Thyroid gland (tissue), 4 donors: ENCODE data around the gene IFNL2. TPM values are rescaled to one million over a fixed set of nuclear protein-coding genes. Genes with fewer than 3 reads are reported as not detected.

Experiments
- DNase-seq, 2 donors: peaks; one replicate each; pipeline ENCODE4 v3.0.0-alpha.2; 2019
- H3K27ac ChIP-seq, 3 donors: fragments of 200-600 bp; sonication (generic); 1 replicate in 2 of 3; 2 replicates in 1 of 3; pipeline ENCODE4 v1.5.1; 2016 to 2019; ENCODE audit warnings: mild to moderate bottlenecking in 1 of 3, moderate library complexity in 1 of 3
- H3K27me3 ChIP-seq: fragments of 200-600 bp; sonication (generic); one replicate; pipeline ENCODE4 v1.5.1; 2019
- H3K36me3 ChIP-seq, 2 donors: fragments of 200-600 bp; sonication (generic); one replicate each; pipeline ENCODE4 v1.5.1; 2016 to 2019
- H3K4me1 ChIP-seq, 2 donors: fragments of 200-600 bp; sonication (generic); one replicate each; pipeline ENCODE4 v1.5.1; 2017 to 2019
- H3K4me3 ChIP-seq, 3 donors: fragments of 200-600 bp; sonication (generic); replicated peaks in 1 of 3; 1 replicate in 2 of 3; 2 replicates in 1 of 3; pipeline ENCODE4 v1.5.1; 2016; ENCODE audit warnings: mild to moderate bottlenecking in 1 of 3
- H3K9me3 ChIP-seq: fragments of 200-600 bp; sonication (generic); one replicate; pipeline ENCODE4 v1.5.1; 2017
- POLR2A ChIP-seq, 2 donors: fragments of 450-650 bp; IDR thresholded peaks; one replicate each; pipeline ENCODE4 v1.6.1; 2017; ENCODE audit warnings: antibody characterized with exemption in 2 of 2, mild to moderate bottlenecking in 2 of 2, moderate library complexity in 1 of 2
- WGBS, 2 donors: methylation state at CpG; one replicate each; pipeline ENCODE4 v1.1.5; 2017; 5-methylcytosine and 5-hydroxymethylcytosine counted together
- intact Hi-C: fragments of 100-400 bp; cut with DNase I; formaldehyde crosslinking; loops from one replicate; pipeline ENCODE4 v1.15.1; 2023
- total RNA-seq, 4 donors: library from RNA; depleted of rRNA; stranded (reverse); fragments of >200 nt; gene quantifications; one replicate each; pipeline ENCODE4 v1.2.3, GENCODE V29; 2016
- TF ChIP-seq, protein P1 (sequence below), 6 experiments: fragments of 200-600 bp in 3 of 6; fragments of 450-650 bp in 3 of 6; sonication (generic) in 3 of 6; IDR thresholded peaks; one replicate each; pipeline ENCODE4 v1.5.1; 2016 to 2019; ENCODE audit warnings: antibody characterized with exemption in 6 of 6, mild to moderate bottlenecking in 2 of 6, inconsistent platforms in 1 of 6, moderate library complexity in 1 of 6

The IFNL2 gene
- total RNA-seq, 4 donors from 2014 or later, result not detected

DNA sequence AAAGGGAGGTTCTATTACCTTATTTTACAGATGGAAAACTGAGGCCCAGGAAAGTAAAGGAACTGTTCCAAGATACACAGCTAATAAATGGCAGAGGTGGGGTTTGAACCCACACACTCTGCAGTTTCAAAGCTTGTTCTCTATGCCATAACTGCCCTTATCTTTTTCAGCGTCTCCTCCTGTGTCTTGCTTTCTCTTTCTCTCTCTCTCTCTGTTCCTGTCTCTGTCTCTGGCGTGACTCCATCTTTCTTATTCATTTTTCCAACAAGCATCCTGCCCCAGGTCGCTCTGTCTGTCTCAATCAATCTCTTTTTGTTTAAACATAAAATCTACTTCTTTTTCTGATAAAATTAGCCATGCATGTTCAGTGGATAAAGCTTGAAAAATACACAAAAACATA lies 16.4 kb upstream of the IFNL2 start:
- H3K9me3 ChIP-seq, result no peaks in the 10 kb centered on the region
- intact Hi-C loops, result no loop called here
- H3K27ac ChIP-seq, result no peak overlapping the region
- TF ChIP-seq POLR2A (IDR thresholded peaks at IDR 0.05), result no peak
- TF ChIP-seq, protein P1, sequence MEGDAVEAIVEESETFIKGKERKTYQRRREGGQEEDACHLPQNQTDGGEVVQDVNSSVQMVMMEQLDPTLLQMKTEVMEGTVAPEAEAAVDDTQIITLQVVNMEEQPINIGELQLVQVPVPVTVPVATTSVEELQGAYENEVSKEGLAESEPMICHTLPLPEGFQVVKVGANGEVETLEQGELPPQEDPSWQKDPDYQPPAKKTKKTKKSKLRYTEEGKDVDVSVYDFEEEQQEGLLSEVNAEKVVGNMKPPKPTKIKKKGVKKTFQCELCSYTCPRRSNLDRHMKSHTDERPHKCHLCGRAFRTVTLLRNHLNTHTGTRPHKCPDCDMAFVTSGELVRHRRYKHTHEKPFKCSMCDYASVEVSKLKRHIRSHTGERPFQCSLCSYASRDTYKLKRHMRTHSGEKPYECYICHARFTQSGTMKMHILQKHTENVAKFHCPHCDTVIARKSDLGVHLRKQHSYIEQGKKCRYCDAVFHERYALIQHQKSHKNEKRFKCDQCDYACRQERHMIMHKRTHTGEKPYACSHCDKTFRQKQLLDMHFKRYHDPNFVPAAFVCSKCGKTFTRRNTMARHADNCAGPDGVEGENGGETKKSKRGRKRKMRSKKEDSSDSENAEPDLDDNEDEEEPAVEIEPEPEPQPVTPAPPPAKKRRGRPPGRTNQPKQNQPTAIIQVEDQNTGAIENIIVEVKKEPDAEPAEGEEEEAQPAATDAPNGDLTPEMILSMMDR (IDR thresholded peaks at IDR 0.05), result no peak
- no peak for DNase-seq
- H3K4me1 ChIP-seq, result peaks cover 9 to 10% of the 10 kb centered on the region in 2 donors
- no peak overlapping the region for H3K4me3 ChIP-seq
- 73 to 81% methylated on average over 3 of the region's 3 CpGs for WGBS, 2 donors
- no peaks in the 10 kb centered on the region for H3K36me3 ChIP-seq
- no peaks in the 10 kb centered on the region for H3K27me3 ChIP-seq

DNA sequence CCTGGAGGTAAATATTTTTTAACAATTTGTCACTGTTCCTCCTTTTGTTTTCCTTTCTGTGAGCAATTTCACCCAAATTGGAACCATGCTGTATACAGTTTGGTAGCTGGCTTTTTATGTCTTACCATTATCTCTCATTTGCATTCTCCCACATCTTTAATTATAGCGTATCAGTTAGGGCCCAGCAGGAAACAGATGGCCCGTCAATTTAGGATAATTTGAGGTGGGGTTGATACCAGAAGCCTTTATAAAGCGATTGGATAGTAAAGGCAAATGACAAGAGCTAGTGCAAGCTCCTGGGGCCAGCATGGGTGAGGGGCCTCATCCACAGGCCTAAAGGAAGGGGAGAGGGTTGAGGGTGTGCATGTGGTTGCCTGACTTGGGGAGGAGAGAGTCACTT lies 15.7 kb upstream of the IFNL2 start:
- H3K27ac ChIP-seq, result no peak overlapping the region
- 68 to 75% methylated on average over 3 of the region's 3 CpGs for WGBS, 2 donors
- intact Hi-C loops, result no loop called here
- no peak overlapping the region for H3K4me3 ChIP-seq
- DNase-seq, result no peak
- TF ChIP-seq POLR2A (IDR thresholded peaks at IDR 0.05), result no peak
- TF ChIP-seq, protein P1 (IDR thresholded peaks at IDR 0.05), result no peak
- no peaks in the 10 kb centered on the region for H3K27me3 ChIP-seq
- peaks cover 5% of the 10 kb centered on the region in 2 donors for H3K4me1 ChIP-seq
- H3K9me3 ChIP-seq, result no peaks in the 10 kb centered on the region
- no peaks in the 10 kb centered on the region for H3K36me3 ChIP-seq

DNA sequence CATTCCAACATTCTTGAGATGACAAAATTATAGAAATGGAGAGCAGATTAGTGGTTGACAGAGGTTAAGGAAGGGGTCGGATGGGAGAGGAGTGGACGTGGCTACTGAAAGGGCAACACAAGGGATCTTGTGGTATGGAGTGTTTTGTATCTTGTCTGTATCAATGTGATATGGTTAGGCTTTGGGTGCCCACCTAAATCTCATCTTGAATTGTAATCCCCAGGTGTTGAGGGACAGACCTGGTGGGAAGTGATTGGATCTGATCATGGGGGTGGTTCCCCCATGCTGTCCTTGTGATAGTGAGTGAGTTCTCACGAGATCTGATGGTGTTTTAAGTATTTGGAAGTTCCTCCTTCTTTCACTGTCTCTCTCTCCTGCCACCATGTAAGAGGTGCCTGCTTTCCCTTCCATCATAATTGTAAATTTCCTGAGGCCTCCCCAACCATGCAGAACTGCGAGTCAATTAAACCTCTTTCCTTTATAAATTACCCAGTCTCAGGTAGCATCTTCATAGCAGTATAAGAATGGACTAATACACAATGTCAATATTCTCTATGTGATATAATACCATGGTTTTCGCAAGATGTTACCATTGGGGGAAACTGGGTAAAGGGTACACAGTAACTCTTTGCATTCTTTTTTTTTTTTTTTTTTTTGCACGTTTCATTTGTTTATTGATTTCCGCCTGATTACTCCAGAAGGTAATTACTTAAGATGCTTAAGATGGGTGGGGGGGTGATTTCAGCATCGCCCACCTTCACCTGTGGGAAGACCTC lies 14.6 kb upstream of the IFNL2 start:
- Histone ChIP-seq H3K9me3 (no peaks in the 10 kb centered on the region), H3K27ac (no peak overlapping the region), H3K27me3 (no peaks in the 10 kb centered on the region), H3K4me1 (no peaks in the 10 kb centered on the region), H3K4me3 (no peak overlapping the region), H3K36me3 (no peaks in the 10 kb centered on the region)
- 78 to 79% methylated on average over 8 of the region's 8 CpGs for WGBS, 2 donors
- TF ChIP-seq, protein P1 (IDR thresholded peaks at IDR 0.05), result no peak
- TF ChIP-seq POLR2A (IDR thresholded peaks at IDR 0.05), result no peak
- intact Hi-C loops, result no loop called here
- DNase-seq, result no peak

GRCh38 chr19:39254531-39255345 lies 13.5 kb upstream of the IFNL2 start:
- Histone ChIP-seq H3K4me1 (no peaks in the 10 kb centered on the region), H3K36me3 (no peaks in the 10 kb centered on the region), H3K27ac (no peak overlapping the region), H3K27me3 (no peaks in the 10 kb centered on the region), H3K4me3 (no peak overlapping the region), H3K9me3 (no peaks in the 10 kb centered on the region)
- WGBS, 2 donors, result 85 to 88% methylated on average over 21 to 27 of the region's 29 CpGs
- DNase-seq, result no peak
- intact Hi-C loops, result no loop called here
- TF ChIP-seq, protein P1 (IDR thresholded peaks at IDR 0.05), result no peak
- no peak for TF ChIP-seq POLR2A (IDR thresholded peaks at IDR 0.05)

GRCh38 chr19:39257227-39257626 lies 11.0 kb upstream of the IFNL2 start:
- 94% methylated on average over 4 of the region's 4 CpGs for WGBS, 2 donors
- no peaks in the 10 kb centered on the region for H3K4me1 ChIP-seq
- DNase-seq, result no peak
- no peak overlapping the region for H3K27ac ChIP-seq
- TF ChIP-seq, protein P1 (IDR thresholded peaks at IDR 0.05), result no peak
- TF ChIP-seq POLR2A (IDR thresholded peaks at IDR 0.05), result no peak
- intact Hi-C loops, result no loop called here
- H3K36me3 ChIP-seq, result no peaks in the 10 kb centered on the region
- no peaks in the 10 kb centered on the region for H3K9me3 ChIP-seq
- H3K27me3 ChIP-seq, result no peaks in the 10 kb centered on the region
- no peak overlapping the region for H3K4me3 ChIP-seq
